Measurements from ENCODE around the gene KMT2D.

GRCh38 chr12:49037111-49037946 lies 23.3 kb downstream of the KMT2D start:
- TF ChIP-seq, protein P1, sequence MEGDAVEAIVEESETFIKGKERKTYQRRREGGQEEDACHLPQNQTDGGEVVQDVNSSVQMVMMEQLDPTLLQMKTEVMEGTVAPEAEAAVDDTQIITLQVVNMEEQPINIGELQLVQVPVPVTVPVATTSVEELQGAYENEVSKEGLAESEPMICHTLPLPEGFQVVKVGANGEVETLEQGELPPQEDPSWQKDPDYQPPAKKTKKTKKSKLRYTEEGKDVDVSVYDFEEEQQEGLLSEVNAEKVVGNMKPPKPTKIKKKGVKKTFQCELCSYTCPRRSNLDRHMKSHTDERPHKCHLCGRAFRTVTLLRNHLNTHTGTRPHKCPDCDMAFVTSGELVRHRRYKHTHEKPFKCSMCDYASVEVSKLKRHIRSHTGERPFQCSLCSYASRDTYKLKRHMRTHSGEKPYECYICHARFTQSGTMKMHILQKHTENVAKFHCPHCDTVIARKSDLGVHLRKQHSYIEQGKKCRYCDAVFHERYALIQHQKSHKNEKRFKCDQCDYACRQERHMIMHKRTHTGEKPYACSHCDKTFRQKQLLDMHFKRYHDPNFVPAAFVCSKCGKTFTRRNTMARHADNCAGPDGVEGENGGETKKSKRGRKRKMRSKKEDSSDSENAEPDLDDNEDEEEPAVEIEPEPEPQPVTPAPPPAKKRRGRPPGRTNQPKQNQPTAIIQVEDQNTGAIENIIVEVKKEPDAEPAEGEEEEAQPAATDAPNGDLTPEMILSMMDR (IDR thresholded peaks at IDR 0.05; ENCODE audit: low read depth, low read length): no peak
- no peak for TF ChIP-seq POLR2A (IDR thresholded peaks at IDR 0.05; ENCODE audit: extremely low read depth, insufficient read length)
- no peak for TF ChIP-seq MYC (IDR thresholded peaks at IDR 0.05; ENCODE audit: low read depth, low read length)
